HG03175 (cell line): ENCODE results near the gene DESI2.
"Not testable (repeated sequence)": the region's sequence is repeated elsewhere in the genome, so short reads cannot be mapped to it uniquely, and the experiment has no call there.

ENCODE experiments used
- ATAC-seq: cut with Tn5 transposase; IDR thresholded peaks from one replicate; pipeline ENCODE4 v1.9.1; 2021; ENCODE audit warnings: mild to moderate bottlenecking, moderate library complexity; ENCODE audit not compliant: unreplicated experiment

The DESI2 gene

DNA sequence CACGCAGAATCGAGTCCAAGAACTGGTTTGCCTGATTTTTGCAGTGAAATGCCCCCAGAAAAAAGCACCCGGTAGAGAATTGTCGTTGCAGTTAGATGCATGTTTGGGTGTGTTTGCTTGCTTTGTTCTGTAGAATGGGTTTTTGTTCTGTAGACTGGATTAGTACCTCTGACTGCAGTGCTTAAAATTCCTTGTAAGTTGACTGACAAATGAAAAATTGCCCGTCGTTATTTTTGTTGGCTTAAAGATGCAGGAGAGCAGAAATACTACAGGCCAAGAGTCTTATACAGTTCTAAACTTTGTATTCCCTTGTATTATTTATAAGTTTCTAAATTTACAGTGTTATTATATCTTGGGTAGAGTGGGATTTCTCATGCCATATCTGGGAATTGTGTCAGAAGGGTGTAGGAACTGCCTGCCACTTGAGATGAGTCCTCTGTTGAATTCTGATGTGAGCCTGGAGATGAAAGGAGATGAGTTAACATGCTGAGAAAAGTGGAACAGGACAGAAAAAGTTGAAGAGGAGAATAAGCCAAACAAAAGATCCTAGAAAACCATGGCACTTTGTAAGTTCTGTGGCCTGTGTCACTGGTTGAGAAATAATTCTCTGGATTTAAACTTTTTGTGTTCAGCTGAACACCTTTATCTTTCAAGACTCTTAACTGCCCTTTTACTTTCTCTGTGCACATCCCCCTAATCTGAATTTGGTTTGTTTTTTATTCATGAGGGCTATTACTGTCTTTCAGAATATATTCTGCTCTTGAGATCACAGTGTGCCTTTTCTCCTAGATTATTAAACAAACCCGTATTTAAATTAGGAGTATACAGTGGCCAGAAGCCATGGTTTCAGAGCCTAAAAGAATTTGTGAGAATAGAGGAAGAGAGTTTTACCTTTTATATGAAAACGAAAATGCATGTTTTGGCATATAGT is 1.4 kb downstream of the DESI2 start:
- ATAC-seq, result no peak

DNA sequence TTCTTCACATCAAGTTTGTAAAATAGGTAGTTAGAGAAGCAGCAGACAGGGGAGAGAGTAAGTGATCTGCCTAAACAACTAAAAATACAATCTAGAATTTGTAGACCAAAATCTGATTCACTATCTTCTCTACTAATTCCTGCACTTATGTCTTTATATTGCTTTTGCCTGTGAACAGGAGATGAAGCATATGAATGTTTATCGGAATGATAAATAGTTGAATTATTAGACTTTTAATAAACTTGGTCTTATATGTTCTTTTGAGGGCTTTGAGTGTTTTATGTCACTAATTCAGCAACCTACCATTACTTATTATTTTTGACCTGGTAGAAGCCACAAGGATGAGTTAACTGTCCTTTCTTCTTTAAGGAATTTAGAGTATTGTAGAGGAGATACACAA is 2.3 kb downstream of the DESI2 start:
- ATAC-seq, result no peak

DNA sequence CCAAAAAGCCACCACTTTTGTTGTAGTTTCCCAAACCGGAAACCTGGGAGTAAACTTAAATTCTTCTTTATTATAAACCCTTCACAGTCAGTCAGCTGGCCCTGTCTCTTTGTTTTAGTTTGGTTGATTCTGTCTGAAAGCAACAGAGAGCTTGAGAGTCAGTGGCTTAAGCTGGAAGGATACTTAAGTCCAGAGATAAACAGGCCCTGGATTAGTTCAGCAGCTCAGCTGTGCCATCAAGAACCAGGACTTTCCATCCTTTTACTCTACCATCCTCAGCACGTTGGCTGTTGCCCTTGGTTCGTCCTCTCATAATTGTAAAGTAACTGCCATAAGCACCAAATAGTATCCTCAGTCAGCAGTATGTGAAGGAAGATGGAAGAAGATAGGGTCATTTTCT is 4.5 kb downstream of the DESI2 start:
- no peak for ATAC-seq

DNA sequence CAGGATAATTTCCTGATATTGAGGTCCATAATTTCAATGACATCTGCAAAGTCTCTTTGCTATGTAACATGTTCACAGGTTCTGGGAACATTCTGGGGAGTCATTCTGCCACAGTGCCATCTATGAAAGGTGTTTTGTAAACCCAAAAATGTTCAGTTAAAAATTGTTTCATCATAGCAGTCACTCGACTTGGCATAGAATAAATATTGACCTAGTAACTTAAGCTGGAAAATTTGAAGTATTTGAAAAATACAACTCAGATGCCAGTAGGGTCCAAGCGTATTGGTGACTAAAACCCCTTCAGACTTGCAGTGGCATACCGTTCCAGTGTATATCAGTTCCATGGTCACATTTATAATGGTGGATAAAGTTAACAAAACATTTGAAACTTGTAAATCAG is 6.8 kb downstream of the DESI2 start:
- no peak for ATAC-seq

DNA sequence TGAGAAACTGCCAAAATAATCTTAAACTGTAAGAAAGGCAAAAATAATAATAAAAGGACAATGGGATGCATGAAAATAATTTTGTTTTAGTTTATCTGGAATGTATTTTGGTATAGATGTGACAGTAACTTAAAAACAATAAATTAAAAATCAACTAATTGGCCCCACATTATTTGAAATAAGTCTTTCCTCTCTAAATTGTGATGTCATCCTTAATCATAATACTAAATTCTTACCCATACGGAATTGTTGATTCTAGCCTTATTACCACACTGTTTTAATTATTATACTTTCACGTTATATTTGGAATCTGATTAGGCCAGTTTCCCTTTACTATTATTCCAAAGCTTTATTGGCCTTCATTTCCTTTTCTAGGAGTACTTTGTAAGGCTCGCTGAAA is 7.7 kb downstream of the DESI2 start:
- no peak for ATAC-seq

DNA sequence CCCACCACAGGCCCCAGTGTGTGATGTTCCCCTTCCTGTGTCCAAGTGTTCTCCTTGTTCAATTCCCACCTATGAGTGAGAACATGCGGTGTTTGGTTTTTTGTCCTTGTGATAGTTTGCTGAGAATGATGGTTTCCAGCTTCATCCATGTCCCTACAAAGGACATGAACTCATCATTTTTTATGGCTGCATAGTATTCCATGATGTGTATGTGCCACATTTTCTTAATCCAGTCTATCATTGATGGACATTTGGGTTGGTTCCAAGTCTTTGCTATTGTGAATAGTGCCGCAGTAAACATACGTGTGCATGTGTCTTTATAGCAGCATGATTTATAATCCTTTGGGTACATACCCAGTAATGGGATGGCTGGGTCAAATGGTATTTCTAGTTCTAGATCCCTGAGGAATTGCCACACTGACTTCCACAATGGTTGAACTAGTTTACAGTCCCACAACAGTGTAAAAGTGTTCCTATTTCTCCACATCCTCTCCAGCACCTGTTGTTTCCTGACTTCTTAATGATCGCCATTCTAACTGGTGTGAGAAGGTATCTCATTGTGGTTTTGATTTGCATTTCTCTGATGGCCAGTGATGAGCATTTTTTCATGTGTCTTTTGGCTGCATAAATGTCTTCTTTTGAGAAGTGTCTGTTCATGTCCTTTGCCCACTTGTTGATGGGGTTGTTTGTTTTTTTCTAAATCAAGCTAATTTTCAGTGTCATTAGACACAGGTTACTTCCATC is 8.8 kb downstream of the DESI2 start:
- ATAC-seq, result not testable (repeated sequence)

DNA sequence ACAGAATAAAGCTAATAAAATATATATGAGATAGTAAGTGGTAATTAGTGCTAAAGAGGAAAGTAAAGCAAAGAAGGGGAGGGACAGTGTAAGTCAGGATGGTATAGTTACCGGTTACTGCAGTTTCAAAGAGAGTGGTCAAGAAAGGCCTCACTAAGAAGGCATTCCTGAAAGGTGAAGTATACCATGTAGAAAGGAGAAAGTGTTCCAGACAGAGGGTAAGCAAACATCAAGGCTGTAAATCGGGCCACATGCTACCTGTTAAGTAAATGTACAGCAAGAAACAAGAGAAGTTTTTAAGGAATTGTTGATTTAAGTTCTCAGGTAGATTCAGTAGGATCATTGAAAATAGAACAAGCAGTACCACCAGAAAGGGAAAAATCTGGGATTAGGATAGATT is 9.7 kb downstream of the DESI2 start:
- ATAC-seq, result no peak

DNA sequence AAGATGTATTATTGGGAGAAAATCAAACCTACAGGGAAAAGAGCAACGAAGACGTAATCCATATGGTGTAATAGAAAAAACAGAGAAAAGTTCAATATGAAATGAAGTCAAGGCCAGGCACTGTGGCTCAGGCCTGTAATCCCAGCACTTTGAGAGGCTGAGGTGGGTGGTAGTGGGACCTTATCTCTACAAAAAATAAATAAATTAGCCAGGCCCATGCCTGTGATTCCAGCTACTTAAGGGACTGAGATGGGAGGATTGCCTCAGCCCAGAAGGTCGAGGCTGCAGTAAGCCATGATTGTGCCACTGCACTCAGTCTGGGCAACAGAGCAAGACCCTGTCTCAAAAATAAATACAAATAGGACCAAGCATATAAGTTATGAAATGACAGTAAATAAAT is 11.4 kb downstream of the DESI2 start:
- no peak for ATAC-seq

DNA sequence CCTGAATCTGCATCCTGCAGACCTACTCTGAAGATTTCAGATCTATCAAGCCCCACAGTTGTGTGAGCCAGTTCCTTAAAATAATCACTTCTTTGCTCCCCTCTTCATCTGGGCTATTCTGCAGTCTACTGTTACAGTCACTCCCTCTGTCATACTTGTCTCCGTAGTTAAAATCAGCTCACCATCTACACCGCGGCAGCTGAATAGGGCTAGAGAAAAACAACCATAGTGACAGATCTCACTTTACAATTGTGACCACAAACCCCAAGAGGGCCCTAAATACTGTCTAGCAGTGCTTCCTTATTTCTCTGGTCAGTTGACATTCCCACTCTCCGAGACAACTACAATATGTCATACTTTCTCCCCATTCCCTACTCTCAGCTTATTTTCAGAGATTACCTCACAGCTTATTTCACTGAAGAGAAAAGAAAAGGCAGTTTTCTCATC is 12.9 kb downstream of the DESI2 start:
- ATAC-seq, result peak; percentile 88

DNA sequence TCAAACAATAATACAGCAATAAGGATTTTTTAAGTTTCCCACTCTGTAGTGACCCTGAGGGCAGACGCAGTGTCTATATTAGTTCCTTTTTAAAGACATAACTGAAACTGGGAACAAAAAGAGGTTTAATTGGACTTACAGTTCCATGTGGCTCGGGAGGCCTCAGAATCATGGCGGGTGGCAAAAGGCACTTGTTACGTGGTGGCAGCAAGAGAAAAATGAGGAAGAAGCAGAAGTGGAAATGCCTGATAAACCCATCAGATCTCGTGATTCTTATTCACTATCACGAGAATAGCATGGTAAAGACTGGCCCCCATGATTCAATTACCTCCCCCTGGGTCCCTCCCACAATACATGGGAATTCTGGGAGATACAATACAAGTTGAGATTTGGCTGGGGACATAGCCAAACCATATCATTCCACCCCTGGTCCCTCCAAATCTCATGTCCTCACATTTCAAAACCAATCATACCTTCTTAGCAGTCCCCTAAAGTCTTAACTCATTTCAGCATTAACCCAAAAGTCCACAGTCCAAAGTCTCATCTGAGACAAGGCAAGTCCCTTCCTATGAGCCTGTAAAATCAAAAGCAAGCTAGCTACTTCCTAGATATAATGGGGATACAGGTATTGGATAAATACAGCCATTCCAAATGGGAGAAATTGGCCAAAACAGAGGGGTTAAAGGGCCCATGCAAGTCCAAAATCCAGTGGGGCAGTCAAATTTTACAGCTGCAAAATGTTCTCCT is 13.9 kb downstream of the DESI2 start:
- ATAC-seq, result not testable (repeated sequence)

DNA sequence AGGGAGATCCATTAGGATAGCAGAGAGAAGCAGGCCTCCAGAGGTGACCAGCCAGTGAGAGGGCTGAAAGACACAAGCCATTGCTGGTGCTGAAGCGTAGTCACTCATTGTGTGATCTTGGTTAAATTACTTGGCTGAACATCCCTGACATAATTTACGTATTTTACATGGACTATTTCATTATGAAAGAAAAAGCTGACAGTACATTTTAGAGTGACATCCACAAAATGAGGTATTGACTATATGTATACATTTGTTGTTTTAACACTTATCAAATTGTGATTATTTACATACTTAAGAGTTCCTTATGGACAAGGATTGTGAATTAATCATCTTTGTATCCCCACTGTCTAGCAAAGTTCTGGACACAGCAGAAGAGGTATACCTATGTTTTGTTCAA is 14.9 kb downstream of the DESI2 start:
- no peak for ATAC-seq

DNA sequence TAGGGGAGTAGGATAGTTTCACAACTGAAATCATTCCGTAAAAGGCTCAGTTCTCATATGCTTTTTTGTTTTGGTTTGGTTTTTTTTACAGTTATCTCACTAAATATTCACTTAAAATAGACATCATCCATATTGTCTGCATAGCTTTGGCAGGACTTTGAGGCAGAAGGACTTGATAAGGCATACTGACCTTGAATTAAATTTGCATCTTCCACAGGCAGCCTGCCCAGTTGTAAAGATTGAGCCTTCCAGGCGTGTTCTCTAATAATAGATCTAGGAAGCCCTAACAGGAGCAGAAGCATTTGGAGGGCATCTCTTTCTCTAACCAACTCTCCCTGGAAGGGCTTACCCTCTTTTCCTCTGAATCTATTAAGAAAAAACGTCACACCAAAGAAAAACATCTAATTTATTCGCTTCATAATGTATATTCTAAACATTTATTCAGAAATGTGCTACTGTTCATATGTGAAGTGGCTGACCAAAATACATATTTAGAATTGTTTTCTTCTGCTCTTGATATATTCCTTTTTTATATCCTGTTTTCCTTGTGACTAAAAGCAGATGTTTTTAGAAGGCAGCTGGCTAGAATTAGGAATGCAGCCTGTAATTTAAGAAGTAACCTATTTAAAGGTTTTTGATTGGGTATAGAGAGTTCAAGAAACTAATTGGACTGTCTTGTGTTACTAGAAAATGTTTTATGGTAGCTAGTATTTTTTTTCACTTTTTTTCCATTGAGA is 20.2 kb downstream of the DESI2 start:
- no peak for ATAC-seq

DNA sequence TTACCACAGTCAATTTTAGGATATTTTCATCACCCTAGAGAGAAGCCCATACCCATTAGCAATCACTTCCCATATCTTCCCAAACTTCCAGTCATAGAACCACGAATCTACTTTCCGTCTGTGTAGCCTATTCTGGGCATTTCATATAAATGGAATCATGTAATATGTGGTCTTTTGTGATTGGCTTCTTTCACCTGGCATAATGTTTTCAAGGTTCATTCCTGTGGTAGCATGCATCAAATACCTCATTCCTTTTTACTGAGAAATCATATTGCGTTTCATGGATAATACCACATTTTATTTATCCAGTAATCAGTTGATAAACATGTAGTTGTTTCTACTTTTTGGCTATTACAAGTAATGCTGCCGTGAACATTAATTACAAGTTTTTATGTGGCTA is 21.5 kb downstream of the DESI2 start:
- ATAC-seq, result no peak

DNA sequence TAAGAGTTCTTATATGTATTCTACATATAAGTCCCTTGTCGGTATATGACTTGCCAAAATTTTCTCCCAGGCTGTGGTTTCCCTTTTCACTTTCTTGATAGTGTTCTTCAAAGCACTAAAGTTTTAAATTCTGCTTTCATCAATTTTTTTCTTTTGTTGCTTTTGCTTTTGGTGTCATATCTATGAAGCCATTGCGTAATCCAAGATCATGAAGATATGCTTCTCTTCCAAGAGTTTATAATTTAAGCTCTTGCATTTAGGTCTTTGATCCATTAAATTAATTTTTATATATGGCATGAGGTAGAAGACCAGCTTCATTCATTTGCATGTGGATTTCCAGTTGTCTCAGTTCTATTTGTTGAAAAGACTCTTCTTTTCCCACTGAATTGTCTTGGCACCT is 22.2 kb downstream of the DESI2 start:
- ATAC-seq, result no peak

DNA sequence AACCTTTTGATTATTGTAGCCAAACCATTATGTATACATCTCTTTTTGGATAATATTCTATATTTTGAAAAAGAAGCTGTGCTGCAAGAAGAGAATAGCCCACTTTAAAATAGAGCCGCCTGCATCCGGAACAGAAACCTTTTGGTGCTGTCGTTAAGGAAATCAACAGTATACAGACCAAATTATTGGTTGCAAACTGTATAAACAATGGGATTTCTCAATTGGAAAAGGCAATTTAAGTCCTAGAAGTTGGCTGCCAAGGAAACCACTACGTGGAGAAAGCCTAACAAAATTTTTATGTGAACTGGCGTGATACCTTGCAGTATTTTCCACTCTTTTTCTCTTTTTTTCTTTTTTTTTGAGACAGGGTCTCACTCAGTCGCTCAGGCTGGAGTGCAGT is 25.8 kb downstream of the DESI2 start:
- no peak for ATAC-seq

DNA sequence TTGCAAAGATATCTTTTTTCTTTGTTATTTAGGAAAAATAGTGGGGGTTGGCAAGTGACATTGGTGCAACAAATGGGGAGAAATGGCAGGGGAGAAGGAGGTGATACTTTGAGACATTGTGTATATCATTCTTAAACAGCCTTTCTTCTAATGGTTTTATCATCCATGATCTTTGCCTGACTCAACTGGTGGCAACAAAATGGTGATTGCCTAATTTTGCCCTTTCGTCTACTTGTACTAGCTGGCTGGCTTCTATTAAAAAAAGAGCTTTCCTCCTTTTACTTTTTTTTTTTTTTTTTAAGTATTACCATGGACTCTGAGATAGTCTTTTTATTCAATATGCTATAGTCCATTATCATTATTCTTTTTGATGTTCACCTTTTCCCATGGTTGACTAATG is 27.7 kb downstream of the DESI2 start:
- no peak for ATAC-seq

DNA sequence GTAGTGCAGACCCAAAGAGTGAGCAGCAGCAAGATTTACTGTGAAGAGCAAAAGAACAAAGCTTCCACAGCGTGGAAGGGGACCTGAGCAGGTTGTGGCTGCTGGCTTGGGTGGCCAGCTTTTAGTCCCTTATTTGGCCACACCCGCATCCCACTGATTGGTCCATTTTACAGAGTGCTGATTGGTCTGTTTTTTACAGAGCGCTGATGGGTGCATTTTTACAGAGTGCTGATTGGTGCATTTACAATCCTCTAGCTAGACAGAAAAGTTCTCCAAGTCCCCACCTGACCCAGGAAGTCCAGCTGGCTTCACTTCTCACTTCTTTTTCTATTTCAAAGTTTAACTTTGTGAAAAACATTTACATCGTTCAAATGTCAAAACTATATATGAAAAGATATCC is 29.2 kb downstream of the DESI2 start:
- not testable (repeated sequence) for ATAC-seq

DNA sequence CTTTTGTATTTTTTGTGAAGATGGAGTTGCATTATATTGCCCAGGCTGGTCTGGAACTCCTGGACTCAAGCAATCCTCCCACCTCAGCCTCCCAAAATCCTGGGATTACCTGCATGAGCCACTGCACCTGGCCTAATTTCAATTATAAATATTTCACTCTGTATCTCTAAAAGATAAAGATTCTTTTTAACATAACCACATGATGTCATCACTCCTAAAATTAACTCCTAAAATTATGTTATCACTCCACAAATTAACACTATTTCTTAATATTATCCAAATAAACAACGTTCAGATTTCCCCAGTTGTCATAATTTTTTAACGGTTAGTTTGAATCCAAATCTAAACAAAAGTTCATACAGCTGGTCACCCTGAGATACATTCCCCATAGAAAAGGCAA is 43.0 kb downstream of the DESI2 start:
- no peak for ATAC-seq

DNA sequence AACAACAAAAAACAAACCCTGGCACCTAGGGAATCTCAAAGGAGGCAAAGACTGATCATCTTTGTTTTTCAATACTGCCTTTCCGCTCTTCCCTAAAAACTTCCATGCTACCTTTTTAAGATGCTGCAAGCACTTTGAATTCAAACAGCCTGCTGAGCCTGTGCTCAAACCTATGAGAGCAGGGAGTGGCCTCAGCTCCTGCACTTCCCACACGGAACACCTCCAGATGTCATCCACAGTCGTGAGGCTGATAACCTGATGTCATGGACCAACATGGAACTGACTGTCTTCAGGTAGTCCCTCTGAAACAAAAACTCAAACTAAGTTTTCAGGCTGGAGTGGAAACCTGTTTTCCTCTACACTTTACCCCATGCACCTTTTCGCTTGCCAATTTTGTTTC is 46.8 kb downstream of the DESI2 start:
- ATAC-seq, result no peak

DNA sequence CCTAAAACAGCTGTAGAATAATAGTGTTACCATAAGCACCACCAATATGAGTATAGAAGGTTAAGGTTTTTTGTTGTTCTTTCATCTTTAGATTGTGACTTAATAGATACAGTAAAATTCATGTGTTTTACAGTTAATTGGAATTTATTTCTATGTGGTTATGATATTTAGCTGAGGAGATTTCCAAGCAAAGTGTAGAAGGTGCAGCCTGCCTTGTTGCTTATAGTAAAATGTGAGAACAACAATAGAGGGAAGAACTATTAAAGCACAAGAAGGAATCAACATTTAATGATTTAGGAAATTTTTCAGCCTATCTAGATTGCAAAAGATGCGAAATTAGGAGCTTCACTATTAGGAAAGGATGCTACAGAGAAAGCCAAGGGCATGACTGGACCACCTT is 47.9 kb downstream of the DESI2 start:
- no peak for ATAC-seq

DNA sequence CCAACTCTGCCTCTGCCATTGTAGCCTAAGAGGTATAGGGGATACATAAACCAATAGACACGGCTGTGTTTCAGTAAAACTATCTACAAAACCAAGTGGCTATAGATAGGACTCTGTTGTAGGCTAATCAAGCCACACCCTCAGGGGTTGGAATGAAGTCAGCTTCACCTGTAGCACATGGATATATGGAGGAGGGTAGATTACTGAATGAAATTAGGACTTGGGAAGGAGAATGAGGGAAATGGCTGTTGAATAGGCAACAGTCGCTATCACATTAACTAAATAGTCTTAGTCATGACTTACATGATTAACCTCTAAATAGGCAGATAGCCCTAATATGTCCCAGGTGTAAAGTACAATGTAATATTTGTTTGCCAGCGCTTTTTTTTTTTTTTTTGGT is 49.7 kb downstream of the DESI2 start:
- no peak for ATAC-seq
